GM11168 (cell line): Measurements from ENCODE around the gene MPPE1.

ENCODE experiments used
- in situ Hi-C: fragments of 300-500 bp; cut with MboI; formaldehyde crosslinking; loops from one replicate; pipeline ENCODE4 v1.12.0; 2022; ENCODE audit warnings: low sequenced_read_pairs; ENCODE audit not compliant: unreplicated experiment

MPPE1 gene

DNA sequence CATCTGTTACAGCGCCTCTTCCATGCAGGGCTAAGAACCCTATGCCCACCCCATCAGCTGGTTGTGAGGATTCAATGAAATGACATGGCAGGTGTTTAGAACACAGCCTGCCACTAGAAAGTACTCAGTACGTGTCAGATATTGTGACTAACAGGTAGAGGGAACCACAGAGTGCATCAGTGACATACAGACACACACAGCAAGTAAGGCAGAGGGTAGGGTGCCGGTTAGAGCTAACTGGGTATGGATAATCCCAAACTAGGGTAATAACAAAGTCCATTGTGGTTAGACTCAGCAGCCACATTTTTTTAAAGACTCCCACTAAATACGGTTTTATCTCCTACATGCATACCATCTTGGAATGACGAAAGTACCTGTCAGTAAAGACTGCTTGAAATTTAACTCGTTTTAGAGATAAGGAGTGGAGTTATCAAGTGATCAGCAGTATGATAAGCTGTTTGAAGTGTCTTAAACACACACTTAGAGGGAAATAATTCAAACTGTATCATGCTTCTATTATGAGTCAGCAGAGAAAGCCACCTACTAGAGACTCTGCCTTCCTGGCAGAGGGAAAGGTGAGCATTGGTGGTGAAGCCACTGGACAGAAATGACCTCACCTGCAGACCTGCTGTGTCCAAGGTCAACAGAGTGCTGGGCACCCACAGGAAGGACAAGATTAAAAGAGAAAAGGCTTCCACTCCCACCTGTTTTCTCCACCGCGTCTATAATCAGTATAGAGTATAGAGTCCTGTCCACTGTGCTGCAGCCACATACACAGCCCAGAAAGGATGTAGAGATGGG, 20.6 kb downstream of the MPPE1 start:
- in situ Hi-C loops: no loop called here

DNA sequence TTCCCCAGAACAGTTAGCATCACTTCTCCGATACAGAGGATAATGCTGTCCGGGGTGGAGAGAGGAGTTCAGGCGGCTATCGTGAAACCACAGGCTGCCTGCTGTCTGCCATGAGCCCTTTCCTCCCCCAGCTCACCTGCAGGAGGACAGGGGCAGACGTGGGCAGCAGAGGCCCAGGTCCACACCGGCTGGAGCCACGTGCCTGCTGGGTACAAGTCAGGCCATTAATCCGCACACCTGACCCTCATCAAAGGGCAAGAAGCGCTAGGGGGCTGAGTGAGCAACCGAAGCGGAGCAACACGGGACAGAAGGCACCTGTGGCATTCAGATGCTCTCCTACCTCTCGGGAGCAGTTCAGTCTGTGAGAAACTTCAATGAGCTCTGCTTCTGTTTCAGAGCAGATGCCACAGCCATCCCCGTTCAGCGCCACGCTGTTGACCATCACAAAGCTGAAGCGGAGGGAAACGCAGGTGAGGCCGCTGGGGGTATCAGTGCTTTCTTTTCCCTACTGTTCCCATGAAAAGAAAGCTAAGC, 21.5 kb downstream of the MPPE1 start:
- in situ Hi-C loops: no loop called here

DNA sequence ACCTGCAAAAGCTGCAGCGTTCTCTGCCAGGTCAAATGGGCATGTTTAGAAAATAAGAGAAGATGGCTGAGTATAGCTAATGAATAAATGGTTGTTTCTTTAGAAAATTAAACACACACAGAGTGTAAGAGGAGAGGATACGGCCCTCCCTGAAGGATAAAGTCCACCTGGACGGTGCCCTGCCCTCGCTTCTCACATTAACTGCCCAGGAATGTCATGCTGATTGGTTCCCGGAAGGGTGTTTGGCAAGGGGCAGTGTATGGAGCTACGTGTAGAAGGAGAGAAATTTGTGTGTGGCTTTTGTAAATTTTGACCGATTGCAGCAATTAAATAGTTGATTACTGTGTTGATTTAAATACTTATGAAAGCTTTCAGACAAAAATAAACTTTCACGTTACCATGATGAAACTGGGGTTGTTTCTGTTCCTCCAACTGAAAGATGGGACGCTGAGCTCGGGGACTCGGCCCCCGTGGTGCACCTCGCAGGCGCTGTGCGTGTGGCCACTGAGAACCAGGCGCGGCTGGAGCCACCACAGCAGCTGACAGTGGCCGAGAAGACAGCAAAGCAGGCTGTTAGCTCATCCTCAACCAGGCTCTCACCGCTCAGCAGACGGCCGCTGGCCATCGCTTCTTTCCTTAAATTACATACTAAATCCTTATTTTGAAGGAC, 22.7 kb downstream of the MPPE1 start:
- in situ Hi-C loops: no loop called here

DNA sequence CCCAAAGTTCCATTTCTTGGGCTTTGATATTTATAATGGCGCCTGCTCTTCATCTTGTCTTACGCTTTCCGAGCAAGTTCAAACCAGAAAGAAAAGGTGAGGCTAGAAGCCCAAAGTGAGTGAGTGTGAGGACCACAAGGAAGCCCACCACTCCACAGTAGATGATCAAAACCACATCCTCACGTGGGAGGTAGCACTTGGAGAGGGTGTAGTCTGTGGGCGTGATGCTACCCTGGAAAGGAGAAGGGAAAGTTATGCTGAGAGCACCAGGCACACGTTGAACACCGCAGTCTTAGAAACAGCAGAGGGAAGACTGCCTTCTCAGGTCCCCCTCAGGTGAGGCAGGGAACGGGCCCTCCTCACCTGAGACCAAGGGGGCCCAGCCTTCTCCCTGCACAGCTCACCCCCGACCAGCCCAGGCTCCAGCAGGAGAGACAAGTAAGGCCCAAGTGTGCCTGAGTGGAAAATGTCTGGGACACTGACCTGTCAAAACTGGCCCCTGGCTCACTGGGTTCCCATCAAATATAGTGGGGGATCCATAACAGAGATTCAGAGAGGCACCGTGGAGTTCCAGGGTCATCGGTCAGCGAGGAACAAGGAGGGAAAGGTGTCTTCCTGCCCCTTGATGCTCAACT, 23.6 kb downstream of the MPPE1 start:
- in situ Hi-C loops: no loop called here

DNA sequence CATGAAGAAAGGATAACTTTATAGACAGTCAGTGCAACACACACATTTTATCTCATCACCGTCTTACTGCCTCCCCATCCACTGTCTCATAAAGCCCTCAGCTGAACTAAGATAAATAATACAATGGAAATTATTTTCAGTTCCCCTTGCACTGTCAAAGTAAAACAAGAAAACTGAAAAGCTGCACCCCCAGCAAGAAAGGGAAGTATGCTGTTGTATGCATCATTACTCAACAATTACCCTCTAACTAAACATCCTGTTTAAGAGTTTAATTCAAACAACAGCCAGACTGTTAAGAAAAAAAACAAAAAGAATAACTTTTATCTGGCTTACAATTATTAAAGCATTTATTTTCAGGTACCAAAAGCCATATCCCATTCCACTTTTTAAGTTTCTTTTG, 25.0 kb downstream of the MPPE1 start:
- in situ Hi-C loops: no loop called here

DNA sequence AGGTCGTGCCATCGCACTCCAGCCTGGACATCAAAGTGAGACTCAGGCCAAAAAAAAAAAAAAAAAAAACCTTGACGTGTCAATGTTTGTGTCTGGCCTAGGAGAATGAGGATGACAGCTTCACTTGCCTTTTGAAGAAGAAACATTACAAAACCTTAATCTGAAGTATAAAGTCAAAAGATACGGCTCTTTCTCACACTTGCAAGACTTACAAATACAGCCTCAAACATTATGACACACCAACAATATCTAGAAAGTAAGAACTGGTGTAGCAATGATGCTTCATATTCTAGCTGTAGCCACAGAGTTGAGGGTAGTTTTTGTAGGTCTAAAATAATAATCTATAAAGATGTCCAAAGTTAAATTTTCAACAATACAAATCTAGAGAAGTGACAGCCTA, 25.5 kb downstream of the MPPE1 start:
- in situ Hi-C loops: no loop called here

DNA sequence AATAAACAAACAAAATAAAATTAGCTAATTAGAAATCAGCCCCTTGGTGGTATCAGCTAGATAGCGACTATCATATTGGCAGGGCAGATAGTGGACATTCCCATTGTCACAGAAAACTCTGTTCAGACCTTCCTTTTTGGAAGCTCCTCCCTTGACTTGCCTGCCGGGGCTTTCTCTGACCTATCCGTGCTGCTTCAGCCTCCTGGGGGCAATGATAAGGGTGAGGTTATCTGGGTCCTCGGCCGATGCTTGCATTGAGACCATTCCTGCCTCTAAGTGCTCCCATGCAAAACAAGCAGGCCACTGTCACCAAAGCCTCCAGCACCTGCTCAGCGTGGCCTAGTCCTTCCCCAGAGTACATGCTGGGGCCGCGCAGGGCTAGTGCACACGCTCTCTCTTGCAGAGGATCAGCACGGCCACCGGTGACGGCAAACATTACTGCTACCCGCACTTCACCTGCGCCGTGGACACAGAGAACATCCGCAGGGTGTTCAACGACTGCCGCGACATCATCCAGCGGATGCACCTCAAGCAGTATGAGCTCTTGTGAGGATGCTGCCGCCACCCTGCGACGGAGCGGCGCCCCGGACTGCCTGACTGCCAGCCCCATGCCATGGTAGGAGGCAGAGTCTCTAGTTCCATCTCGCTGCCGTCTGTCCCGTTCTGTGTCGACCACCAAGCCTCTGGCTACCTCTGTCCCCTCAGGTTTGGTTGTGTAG, 27.4 kb downstream of the MPPE1 start:
- in situ Hi-C loops: no loop called here

DNA sequence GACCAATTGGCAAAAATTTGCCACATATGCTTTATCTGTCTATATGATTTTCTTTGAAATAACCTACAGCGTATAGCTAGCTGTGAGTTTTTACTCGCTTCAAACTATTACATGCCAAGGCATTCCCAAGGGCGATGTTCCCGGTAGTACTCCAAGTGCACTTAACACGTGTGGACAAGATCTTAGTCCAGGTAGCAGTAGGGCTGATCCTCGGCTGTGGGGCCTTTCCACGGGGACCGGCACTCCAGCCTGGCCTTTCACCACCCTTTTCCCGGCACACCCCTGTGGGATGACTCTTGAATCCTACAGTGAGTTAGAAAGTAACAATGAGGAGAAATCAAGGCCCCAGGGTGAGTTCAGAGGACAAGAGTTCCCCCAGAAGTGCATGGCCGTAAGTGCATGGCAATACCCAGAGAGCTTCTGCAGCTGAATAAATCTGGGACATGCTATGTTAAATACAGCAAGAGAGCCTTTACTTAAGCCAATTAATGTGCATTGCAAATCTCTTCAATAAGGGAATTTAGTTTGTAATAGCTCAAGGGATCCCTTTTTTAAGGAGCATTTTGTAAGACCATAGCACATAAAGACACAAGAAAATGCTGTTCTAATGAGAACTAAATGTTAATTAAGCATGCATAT, 30.5 kb downstream of the MPPE1 start:
- in situ Hi-C loops: no loop called here

DNA sequence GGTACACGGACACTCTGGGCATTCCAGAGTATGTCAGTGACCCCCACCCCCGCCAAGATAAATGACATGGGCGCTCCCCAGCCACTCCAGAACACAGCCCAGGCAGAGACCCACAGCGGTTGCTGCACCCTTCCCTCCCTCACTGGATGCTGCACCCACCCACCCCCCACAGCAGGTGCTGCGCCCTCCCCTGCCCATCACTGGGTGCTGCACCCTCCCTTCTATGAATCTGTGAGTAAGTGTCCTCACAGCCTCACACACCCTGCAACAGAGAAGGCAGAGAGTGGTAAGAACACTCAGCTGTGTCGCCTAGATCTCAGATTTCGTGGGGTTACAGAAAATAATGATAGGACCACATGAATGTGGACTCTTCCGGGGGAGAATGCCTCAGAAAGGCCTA, 33.4 kb downstream of the MPPE1 start:
- in situ Hi-C loops: no loop called here

DNA sequence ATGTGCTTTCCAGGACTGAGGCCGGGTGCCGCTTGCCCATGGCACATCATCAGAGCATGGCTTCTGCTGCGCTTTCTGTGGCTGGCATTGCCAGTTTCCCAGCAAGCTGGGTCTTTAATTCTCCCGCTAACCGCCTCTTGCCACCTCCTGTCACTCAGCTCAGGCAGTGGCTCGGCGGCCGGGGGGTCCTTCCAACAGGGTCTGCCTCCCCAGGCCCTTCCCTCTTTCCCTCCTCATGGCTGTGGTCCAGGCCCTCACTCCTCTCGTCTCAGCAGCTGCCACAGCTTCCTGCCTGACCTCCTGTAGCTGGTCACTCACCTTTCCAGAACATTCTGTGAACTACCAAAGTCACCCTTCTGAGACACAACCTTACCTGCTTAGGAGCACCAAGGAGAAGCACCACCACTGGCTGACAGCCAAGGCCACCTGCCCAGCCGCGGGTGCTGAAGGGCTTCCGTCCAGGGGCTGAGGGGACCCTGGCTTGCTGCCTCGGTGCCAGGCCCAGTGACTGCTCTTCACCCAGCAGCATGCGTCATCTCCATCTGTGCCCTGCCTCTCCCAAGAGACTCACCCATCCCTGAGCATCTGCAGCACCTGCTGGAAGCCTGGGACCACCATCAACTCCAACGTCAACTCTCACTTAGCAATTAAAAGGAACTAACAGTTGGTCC, 34.3 kb downstream of the MPPE1 start:
- in situ Hi-C loops: no loop called here

DNA sequence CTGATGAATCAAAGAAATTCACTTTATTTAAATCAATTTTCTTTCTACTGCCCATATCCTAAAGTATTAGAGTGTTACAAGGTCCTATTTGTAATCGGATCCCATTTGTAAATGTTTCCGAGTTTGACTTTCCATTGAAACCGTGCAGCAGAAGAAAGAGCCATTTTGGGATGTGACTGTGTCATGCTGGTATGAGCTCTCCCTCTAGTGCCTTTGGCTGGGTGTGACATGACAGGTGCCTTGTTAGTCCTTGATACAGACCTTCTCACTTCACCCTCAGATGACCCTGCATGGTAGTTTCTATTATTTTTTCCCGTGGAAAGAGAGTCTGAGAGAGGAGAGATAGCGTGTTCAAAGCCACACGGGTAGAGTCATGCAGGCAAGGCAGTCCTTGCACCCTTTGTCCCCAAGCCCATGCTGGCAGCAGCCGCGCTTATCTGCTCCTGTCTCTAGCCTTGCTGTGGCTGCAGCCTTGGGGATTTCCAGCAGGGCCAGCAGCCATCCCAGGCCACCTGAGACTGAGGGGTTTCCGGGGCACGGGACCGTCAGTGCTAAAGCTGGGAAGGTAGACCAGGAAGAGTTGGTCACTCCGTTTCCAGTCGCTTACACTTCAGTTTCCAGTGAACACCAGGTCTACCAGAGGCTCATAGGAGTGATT, 35.5 kb downstream of the MPPE1 start:
- in situ Hi-C loops: no loop called here

DNA sequence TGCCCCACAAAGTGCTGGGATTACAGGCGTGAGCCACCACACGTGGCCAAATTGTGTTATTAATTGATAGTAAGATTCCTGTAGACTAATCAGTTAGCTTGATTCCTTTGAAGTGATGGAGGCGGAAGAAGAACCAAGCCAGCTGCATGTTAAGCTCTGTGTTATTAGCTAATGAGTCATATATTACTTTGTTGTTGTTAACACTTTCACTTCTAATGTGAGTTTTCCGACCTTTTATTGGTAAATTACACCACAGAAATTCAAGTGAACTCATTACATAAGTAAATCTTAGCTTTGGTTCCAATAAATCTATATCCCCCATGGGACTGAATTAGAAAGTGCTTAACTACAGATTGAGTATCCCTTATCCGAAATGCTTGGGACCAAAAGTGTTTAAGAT, 36.6 kb downstream of the MPPE1 start:
- in situ Hi-C loops: no loop called here

DNA sequence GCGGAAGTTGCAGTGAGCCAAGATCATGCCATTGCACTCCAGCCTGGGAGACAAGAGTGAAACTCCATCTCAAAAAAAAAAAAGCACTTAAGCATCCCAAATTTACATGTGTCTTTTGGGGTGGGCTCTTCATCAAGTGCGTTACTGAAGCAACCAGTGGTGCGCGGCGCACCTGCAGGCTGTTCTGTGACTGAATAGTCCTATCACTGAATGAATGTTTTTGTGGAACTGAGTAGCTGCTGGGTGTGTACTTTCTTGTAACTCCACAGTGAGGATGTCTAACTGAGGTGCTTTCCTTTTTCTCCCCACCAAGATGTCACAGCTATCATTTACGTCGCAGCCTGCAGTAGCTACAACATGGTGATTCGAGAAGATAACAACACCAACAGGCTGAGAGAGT, 39.9 kb downstream of the MPPE1 start:
- in situ Hi-C loops: no loop called here

DNA sequence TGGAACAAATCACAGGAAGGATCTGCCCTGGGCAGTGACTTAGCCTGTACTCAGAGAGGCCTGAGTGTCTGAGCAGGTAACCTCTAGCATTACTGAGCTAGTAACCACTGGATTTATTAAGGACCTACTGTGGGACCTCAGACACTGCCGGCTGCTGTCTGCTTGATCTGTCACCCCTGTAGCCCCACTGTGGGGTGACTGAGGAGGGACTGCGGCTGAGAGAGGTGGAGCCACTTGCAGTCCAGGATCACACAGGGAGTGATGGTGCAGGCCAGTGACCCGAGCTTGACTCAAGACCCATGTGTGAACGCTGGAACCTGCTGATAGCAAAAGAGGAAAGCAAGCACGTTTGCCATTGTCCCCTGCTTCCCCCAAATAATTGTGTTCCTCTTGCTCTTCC, 41.4 kb downstream of the MPPE1 start:
- in situ Hi-C loops: no loop called here

DNA sequence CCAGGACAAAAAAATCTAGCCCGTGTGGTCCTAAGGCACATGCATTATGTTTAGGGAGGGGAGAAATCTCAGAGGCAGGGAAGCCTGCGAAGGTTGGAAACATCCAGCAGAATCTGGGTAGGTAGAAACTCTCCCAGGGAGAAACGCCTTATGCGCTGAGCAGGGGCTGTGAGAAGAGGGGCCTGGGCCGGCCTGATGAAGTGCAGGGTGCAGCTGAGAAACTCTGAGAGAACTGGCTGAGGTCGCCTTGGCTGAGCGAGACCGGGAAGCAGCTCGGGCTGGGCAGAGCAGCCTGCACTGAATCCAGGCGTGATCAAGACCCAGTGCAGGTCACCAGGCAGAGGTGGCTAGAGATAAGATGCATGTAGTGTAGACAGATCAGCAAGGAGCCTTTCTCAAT, 41.8 kb downstream of the MPPE1 start:
- in situ Hi-C loops: no loop called here

DNA sequence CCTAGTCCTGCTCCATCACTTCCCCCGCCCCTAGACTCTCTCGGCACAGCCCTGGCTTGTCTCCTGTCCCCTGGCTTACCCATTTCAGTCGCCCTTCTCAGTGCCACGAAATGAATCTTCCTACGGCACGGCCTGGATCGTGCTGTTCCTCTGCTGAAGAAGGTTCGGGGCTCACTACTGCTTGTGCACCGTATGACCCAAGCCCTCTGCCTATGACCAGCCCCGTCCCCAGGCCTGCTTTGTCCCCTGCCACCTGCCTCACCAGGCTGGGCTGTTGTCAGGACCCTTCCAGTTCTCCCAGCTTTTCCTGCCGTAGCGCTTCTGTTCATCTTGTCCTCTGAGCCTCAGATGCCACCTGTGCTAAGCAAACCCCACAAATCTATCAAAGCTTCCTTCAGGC, 43.0 kb downstream of the MPPE1 start:
- in situ Hi-C loops: no loop called here

DNA sequence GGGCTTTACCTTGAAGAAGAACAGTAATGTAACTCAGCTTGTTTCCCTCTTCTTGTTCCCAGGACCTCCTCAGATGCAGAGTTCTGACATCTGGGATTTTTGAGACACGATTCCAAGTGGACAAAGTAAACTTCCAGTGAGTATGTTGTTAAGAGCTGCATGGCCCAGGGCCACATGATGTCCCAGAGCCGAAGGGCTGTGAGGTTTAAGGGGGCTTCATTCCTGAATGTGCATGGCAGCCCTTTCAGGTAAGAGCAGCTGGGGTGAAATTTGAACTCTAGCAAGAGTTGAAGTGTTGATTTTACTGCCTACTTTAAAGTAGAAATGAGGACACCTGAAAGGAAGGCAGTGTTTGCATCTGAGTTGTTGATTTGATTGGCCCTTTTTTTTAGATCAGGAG, 43.6 kb downstream of the MPPE1 start:
- in situ Hi-C loops: no loop called here

DNA sequence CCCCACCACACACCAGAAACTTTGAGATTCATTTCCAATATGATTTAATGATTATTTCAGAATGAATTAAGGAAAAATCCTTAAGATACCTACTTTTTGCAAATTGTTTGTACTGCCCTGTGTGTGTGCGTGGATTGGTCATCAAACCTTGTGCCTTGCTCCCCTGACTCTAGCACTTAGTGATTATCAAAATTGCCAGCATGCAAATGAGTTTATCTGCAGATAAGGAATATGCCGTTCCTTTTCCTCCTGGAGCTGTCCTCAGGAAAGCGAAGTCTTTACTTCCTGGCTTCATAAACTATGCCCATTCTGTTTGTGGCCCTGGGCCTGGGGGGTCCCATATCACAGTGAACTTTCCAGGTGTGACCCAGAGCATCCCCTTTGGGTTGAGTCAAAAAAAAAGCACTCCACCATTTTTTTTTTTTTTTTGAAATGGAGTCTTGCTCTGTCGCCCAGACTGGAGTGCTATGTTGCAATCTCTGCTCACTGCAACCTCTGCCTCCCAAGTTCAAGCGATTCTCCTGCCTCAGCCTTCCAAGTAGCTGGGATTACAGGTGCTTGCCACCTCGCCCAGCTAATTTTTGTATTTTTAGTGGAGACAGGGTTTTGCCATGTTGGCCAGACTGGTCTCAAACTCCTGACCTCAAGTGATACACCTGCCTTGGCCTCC, 45.5 kb downstream of the MPPE1 start:
- in situ Hi-C loops: no loop called here
